MM.1S (cell line): Measurements from ENCODE around the gene ZBTB7C.

Experiments
- DNase-seq: peaks from one replicate; pipeline ENCODE4 v3.0.0-alpha.2; 2015
- H2AFZ ChIP-seq: fragments of 300-600 bp; sonication (generic); 2 replicates; pipeline ENCODE4 v1.6.0; 2016; ENCODE audit warnings: antibody characterized with exemption, low read length
- H3F3A ChIP-seq: fragments of 300-600 bp; sonication (generic); 2 replicates; pipeline ENCODE4 v1.6.1; 2016; ENCODE audit warnings: mild to moderate bottlenecking, antibody characterized with exemption, low read length, moderate library complexity, mixed read lengths; ENCODE audit not compliant: insufficient read depth
- H3K27ac ChIP-seq: fragments of 300-600 bp; sonication (generic); 2 replicates; pipeline ENCODE4 v1.5.1; 2016; ENCODE audit warnings: mild to moderate bottlenecking, low read length
- H3K27me3 ChIP-seq: fragments of 300-600 bp; sonication (generic); replicated peaks from 2 replicates; pipeline ENCODE4 v1.6.0; 2016; ENCODE audit warnings: low read length; ENCODE audit not compliant: insufficient read depth
- H3K36me3 ChIP-seq: fragments of 300-600 bp; sonication (generic); replicated peaks from 2 replicates; pipeline ENCODE4 v1.6.1; 2016; ENCODE audit warnings: mild to moderate bottlenecking, low read length, mixed read lengths; ENCODE audit not compliant: insufficient read depth
- H3K4me1 ChIP-seq: fragments of 300-600 bp; sonication (generic); 2 replicates; pipeline ENCODE4 v1.6.1; 2016; ENCODE audit warnings: low read length, mixed read lengths
- H3K4me2 ChIP-seq: fragments of 300-600 bp; sonication (generic); 2 replicates; pipeline ENCODE4 v1.6.0; 2016; ENCODE audit warnings: low read depth, low read length
- H3K4me3 ChIP-seq: fragments of 300-600 bp; sonication (generic); 2 replicates; pipeline ENCODE4 v1.5.1; 2016; ENCODE audit warnings: low read length, mixed read lengths
- H3K79me2 ChIP-seq: fragments of 300-600 bp; sonication (generic); 2 replicates; pipeline ENCODE4 v1.6.1; 2016; ENCODE audit warnings: mixed run types, low read length, mixed read lengths
- H3K9ac ChIP-seq: fragments of 300-600 bp; sonication (generic); 2 replicates; pipeline ENCODE4 v1.6.1; 2016; ENCODE audit warnings: low read length, mixed read lengths
- H3K9me2 ChIP-seq: fragments of 300-600 bp; sonication (generic); replicated peaks from 2 replicates; pipeline ENCODE4 v1.6.1; 2016; ENCODE audit warnings: mild to moderate bottlenecking, low read length, mixed read lengths; ENCODE audit not compliant: insufficient read depth
- H3K9me3 ChIP-seq: fragments of 300-600 bp; sonication (generic); replicated peaks from 2 replicates; pipeline ENCODE4 v1.6.1; 2016; ENCODE audit warnings: mild to moderate bottlenecking, low read length, mixed read lengths; ENCODE audit not compliant: insufficient read depth
- H4K20me1 ChIP-seq: fragments of 300-600 bp; sonication (generic); 2 replicates; pipeline ENCODE4 v1.6.1; 2016; ENCODE audit warnings: mild to moderate bottlenecking, low read length, moderate library complexity, mixed read lengths; ENCODE audit not compliant: insufficient read depth
- CTCF ChIP-seq: fragments of 300-600 bp; sonication (generic); IDR thresholded peaks from 2 replicates; pipeline ENCODE4 v1.5.1; 2016; ENCODE audit warnings: antibody characterized with exemption, low read length, mixed read lengths
- EZH2 ChIP-seq: fragments of 300-600 bp; sonication (generic); optimal IDR thresholded peaks from 2 replicates; pipeline ENCODE3; 2017; ENCODE audit warnings: low read depth, mild to moderate bottlenecking, antibody characterized with exemption, low read length, mixed read lengths
- EZH2phosphoT487 ChIP-seq: fragments of 300-600 bp; sonication (generic); IDR thresholded peaks from 2 replicates; pipeline ENCODE4 v1.6.1; 2018; ENCODE audit warnings: antibody characterized with exemption, low read length

The ZBTB7C gene

GRCh38 chr18:48227206-48227605 lies 182.0 kb downstream of the ZBTB7C start:
- H3K79me2 ChIP-seq, result no peaks in the 10 kb centered on the region
- H3K9me3 ChIP-seq, result no peaks in the 10 kb centered on the region
- H3K4me3 ChIP-seq, result no peak overlapping the region; the same call in 1 of the 2 replicates
- no peak for TF ChIP-seq CTCF
- no peak for TF ChIP-seq EZH2phosphoT487
- no peak for TF ChIP-seq EZH2
- no peaks in the 10 kb centered on the region for H4K20me1 ChIP-seq
- H3K9ac ChIP-seq, result no peak overlapping the region
- peak overlapping the region; percentile 43; the same call in 1 of the 2 replicates for H3K4me2 ChIP-seq
- H3K9me2 ChIP-seq, result no peaks in the 10 kb centered on the region
- H3K27me3 ChIP-seq, result no peaks in the 10 kb centered on the region
- peaks cover 29% of the 10 kb centered on the region for H3K4me1 ChIP-seq
- H3K36me3 ChIP-seq, result no peaks in the 10 kb centered on the region
- H3F3A ChIP-seq, result 0 out of 2 replicates have a peak, but pooled peaks cover 13% of the 10 kb centered on the region
- 0 out of 2 replicates have a peak overlapping the region, but pooled peaks have one; percentile 8 for H2AFZ ChIP-seq
- DNase-seq, result peak; percentile 75
- H3K27ac ChIP-seq, result peak overlapping the region; percentile 53; the same call in 1 of the 2 replicates

- TF ChIP-seq EZH2phosphoT487 (no peak), CTCF (no peak), EZH2 (no peak)
- Histone ChIP-seq H3K9ac (no peak overlapping the region), H3K4me1 (peaks cover 36% of the 10 kb centered on the region)
Measured at GRCh38 chr18:48226401-48226800, 182.8 kb downstream of the ZBTB7C start.

GRCh38 chr18:48222118-48222517 lies 187.1 kb downstream of the ZBTB7C start:
- peaks cover 7% of the 10 kb centered on the region; the same call in 1 of the 2 replicates for H3F3A ChIP-seq
- H3K27ac ChIP-seq, result no peak overlapping the region
- no peak overlapping the region for H2AFZ ChIP-seq
- peak; percentile 94 for DNase-seq
- peak overlapping the region; percentile 27; the same call in 1 of the 2 replicates for H3K4me2 ChIP-seq
- no peaks in the 10 kb centered on the region for H3K27me3 ChIP-seq
- peaks cover 23% of the 10 kb centered on the region for H3K4me1 ChIP-seq
- H4K20me1 ChIP-seq, result no peaks in the 10 kb centered on the region
- H3K9me2 ChIP-seq, result no peaks in the 10 kb centered on the region
- H3K79me2 ChIP-seq, result no peaks in the 10 kb centered on the region
- no peaks in the 10 kb centered on the region for H3K9me3 ChIP-seq
- H3K36me3 ChIP-seq, result no peaks in the 10 kb centered on the region
- H3K9ac ChIP-seq, result no peak overlapping the region
- no peak overlapping the region for H3K4me3 ChIP-seq
- TF ChIP-seq EZH2 (no peak), CTCF (no peak), EZH2phosphoT487 (no peak)

More at GRCh38 chr18:48226401-48226800, 182.8 kb downstream of the ZBTB7C start:
- H3K4me3 ChIP-seq, result no peak overlapping the region
- H3K9me2 ChIP-seq, result no peaks in the 10 kb centered on the region
- no peaks in the 10 kb centered on the region for H3K27me3 ChIP-seq
- H3K79me2 ChIP-seq, result no peaks in the 10 kb centered on the region
- H4K20me1 ChIP-seq, result no peaks in the 10 kb centered on the region
- no peaks in the 10 kb centered on the region for H3K36me3 ChIP-seq
- peaks cover 15% of the 10 kb centered on the region; the same call in 1 of the 2 replicates for H3F3A ChIP-seq
- H3K9me3 ChIP-seq, result no peaks in the 10 kb centered on the region
- no peak overlapping the region for H3K27ac ChIP-seq
- H3K4me2 ChIP-seq, result no peak overlapping the region
- peak; percentile 28 for DNase-seq
- no peak overlapping the region for H2AFZ ChIP-seq
